ENCODE data around the gene MATN1.

- TF ChIP-seq CTCF (IDR thresholded peaks at IDR 0.05; ENCODE audit: low read depth, low read length, missing input control): no peak
- TF ChIP-seq GABPA (IDR thresholded peaks at IDR 0.05 in 1 of 2, conservative IDR thresholded peaks at IDR 0.05 in 1 of 2): no peak
- no peak for TF ChIP-seq MAX (IDR thresholded peaks at IDR 0.05)
- TF ChIP-seq TAF1 (conservative IDR thresholded peaks at IDR 0.05): no peak
- TF ChIP-seq RAD21 (IDR thresholded peaks at IDR 0.05): no peak
- no peak for TF ChIP-seq JUND (IDR thresholded peaks at IDR 0.05)
- TF ChIP-seq FOXA1 (IDR thresholded peaks at IDR 0.05): no peak
- TF ChIP-seq HNF4A (conservative IDR thresholded peaks at IDR 0.05): no peak
- no peak for TF ChIP-seq EGR1 (IDR thresholded peaks at IDR 0.05; ENCODE audit: low read depth in 2 of 2)
- TF ChIP-seq SP1 (IDR thresholded peaks at IDR 0.05): no peak
- TF ChIP-seq ZBTB33 (IDR thresholded peaks at IDR 0.05): no peak
Observed at GRCh38 chr1:30679976-30680305, 43.4 kb downstream of the MATN1 start.
